A673 (cell line): ENCODE measurements around the gene LRRC27. TPM values are rescaled to one million over a fixed set of nuclear protein-coding genes. Genes with fewer than 3 reads are reported as not detected.

Experiments
- BruUV-seq: library from RNA; stranded (reverse); fragments of 400-500 nt; replicated peaks from 2 replicates; lab custom pipeline; 2021; lab: Mats Ljungman, UMichigan
- CTCF ChIA-PET: fragments of 300-600 bp; sonication (Branson Sonifier 250); formaldehyde crosslinking; loops from one replicate; lab custom pipeline; 2022; ENCODE audit warnings: antibody characterized with exemption; lab: Charles Lee
- POLR2A ChIA-PET: fragments of 300-600 bp; sonication (Branson Sonifier 250); formaldehyde crosslinking; loops from one replicate; lab custom pipeline; 2022; ENCODE audit warnings: antibody characterized with exemption; ENCODE audit not compliant: low non-redundant PET; lab: Charles Lee
- DNase-seq: peaks from one replicate; pipeline ENCODE4 v3.0.0-alpha.2; 2015; ENCODE audit warnings: low spot score
- H3K27ac ChIP-seq: fragments of 200-600 bp; sonication (generic); 2 replicates; pipeline ENCODE4 v1.5.1; 2016; ENCODE audit warnings: mixed run types, low read depth, mild to moderate bottlenecking, mixed read lengths, antibody characterized with exemption, low read length; ENCODE audit not compliant: poor library complexity, severe bottlenecking
- H3K27me3 ChIP-seq: fragments of 200-600 bp; sonication (generic); replicated peaks from 2 replicates; pipeline ENCODE4 v1.6.1; 2017; ENCODE audit warnings: mixed run types, low read depth, mild to moderate bottlenecking, mixed read lengths, antibody characterized with exemption, low read length; ENCODE audit not compliant: insufficient read depth, poor library complexity
- H3K36me3 ChIP-seq: fragments of 200-600 bp; sonication (generic); 2 replicates; pipeline ENCODE4 v1.6.1; 2016; ENCODE audit warnings: mixed run types, mild to moderate bottlenecking, mixed read lengths, antibody characterized with exemption, low read length; ENCODE audit not compliant: insufficient read depth, poor library complexity, severe bottlenecking
- H3K4me1 ChIP-seq: fragments of 200-600 bp; sonication (generic); 2 replicates; pipeline ENCODE4 v1.6.1; 2017; ENCODE audit warnings: mixed run types, mild to moderate bottlenecking, mixed read lengths, antibody characterized with exemption, low read length; ENCODE audit not compliant: insufficient read depth, poor library complexity, severe bottlenecking
- H3K4me3 ChIP-seq: fragments of 200-600 bp; sonication (generic); 2 replicates; pipeline ENCODE4 v1.5.1; 2016; ENCODE audit warnings: low read depth, mixed run types, mild to moderate bottlenecking, mixed read lengths, low read length; ENCODE audit not compliant: poor library complexity, severe bottlenecking
- H3K9me3 ChIP-seq: fragments of 200-600 bp; sonication (generic); 2 replicates; pipeline ENCODE4 v1.6.1; 2016; ENCODE audit warnings: mixed run types, low read depth, mild to moderate bottlenecking, mixed read lengths, antibody characterized with exemption, low read length; ENCODE audit not compliant: poor library complexity, severe bottlenecking
- EZH2 ChIP-seq: fragments of 200-600 bp; sonication (generic); IDR thresholded peaks from 2 replicates; pipeline ENCODE4 v1.6.1; 2017; ENCODE audit warnings: borderline replicate concordance, low read depth, mild to moderate bottlenecking, mixed read lengths, antibody characterized with exemption, low read length; ENCODE audit not compliant: poor library complexity, severe bottlenecking
- intact Hi-C: fragments of 100-400 bp; cut with micrococcal nuclease; formaldehyde crosslinking; loops from one replicate; pipeline ENCODE4 v1.10.0; 2022; ENCODE audit not compliant: unreplicated experiment
- total RNA-seq: library from RNA; stranded (reverse); gene quantifications from 2 replicates; pipeline ENCODE4 v1.2.3, GENCODE V29; 2021
- TF ChIP-seq, protein P1 (sequence below): fragments of 300-800, 200-600 bp; sonication (generic); conservative IDR thresholded peaks from 2 replicates; pipeline ENCODE4 v1.5.1; 2017; ENCODE audit warnings: low read depth, mild to moderate bottlenecking, antibody characterized with exemption, low read length, moderate library complexity, mixed read lengths

Gene LRRC27
- total RNA-seq, 1 experiment from 2014 or later, result 11.5 TPM

DNA sequence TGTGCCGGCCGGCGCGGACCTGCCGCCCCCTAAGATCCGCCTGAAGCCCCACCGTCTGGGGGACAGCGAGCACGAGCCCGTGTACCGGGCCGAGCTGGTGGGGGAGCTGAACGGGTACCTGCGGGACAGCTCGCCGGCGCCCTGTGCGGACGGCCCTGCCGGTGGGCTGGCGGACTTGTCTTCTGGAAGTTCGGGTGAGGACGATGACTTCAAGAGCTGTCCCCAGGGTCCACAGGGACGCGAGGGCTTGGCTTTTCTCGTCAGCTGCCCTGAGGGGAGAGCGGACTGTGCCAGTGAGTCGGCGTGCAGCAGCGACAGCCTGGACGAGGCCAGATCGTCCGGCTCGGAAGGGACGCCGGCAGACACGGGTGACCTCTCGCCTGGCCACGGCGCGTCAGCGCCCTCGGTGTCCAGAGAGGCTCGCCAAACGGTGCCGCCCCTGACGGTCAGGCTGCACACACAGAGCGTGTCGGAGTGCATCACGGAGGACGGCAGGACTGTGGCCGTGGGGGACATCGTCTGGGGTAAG is 73.5 kb downstream of the LRRC27 start:
- no peak overlapping the region for H3K27ac ChIP-seq
- no peaks in the 10 kb centered on the region for H3K9me3 ChIP-seq
- H3K36me3 ChIP-seq, result peaks cover 15% of the 10 kb centered on the region
- TF ChIP-seq, protein P1, sequence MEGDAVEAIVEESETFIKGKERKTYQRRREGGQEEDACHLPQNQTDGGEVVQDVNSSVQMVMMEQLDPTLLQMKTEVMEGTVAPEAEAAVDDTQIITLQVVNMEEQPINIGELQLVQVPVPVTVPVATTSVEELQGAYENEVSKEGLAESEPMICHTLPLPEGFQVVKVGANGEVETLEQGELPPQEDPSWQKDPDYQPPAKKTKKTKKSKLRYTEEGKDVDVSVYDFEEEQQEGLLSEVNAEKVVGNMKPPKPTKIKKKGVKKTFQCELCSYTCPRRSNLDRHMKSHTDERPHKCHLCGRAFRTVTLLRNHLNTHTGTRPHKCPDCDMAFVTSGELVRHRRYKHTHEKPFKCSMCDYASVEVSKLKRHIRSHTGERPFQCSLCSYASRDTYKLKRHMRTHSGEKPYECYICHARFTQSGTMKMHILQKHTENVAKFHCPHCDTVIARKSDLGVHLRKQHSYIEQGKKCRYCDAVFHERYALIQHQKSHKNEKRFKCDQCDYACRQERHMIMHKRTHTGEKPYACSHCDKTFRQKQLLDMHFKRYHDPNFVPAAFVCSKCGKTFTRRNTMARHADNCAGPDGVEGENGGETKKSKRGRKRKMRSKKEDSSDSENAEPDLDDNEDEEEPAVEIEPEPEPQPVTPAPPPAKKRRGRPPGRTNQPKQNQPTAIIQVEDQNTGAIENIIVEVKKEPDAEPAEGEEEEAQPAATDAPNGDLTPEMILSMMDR, result no peak
- no peak for TF ChIP-seq EZH2
- DNase-seq, result no peak
- CTCF ChIA-PET, result no interaction called here
- intact Hi-C loops, result no loop called here
- peaks cover 10% of the 10 kb centered on the region for H3K4me1 ChIP-seq
- H3K4me3 ChIP-seq, result no peak overlapping the region
- no TSS peak for BruUV-seq
- POLR2A ChIA-PET, result no interaction called here
- H3K27me3 ChIP-seq, result no peaks in the 10 kb centered on the region

DNA sequence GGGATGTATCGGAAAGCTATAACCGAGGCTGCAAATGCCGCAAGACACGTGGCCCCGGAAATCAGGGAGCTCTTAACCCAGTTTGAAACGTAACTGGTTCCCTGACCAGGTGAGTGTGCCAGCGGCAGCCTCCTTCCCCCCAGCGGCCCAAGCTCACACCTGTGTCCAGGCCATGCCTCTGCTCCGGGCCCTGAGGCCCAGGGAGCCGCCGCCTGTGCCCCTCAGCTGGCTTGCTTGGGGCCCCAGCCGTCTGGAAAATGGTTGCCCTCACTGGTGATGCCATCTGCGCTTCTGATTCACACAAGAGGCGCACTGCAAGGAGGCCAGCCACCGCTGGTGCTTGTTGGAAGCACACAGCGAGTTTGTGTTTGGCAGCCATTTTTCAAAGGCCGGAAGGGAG is 74.2 kb downstream of the LRRC27 start:
- Histone ChIP-seq H3K9me3 (no peaks in the 10 kb centered on the region), H3K36me3 (peaks cover 15% of the 10 kb centered on the region), H3K4me1 (peaks cover 12% of the 10 kb centered on the region), H3K27me3 (no peaks in the 10 kb centered on the region), H3K27ac (no peak overlapping the region), H3K4me3 (no peak overlapping the region)
- POLR2A ChIA-PET, result no interaction called here
- DNase-seq, result no peak
- intact Hi-C loops, result no loop called here
- CTCF ChIA-PET, result no interaction called here
- no TSS peak for BruUV-seq
- TF ChIP-seq, protein P1, result no peak
- no peak for TF ChIP-seq EZH2

DNA sequence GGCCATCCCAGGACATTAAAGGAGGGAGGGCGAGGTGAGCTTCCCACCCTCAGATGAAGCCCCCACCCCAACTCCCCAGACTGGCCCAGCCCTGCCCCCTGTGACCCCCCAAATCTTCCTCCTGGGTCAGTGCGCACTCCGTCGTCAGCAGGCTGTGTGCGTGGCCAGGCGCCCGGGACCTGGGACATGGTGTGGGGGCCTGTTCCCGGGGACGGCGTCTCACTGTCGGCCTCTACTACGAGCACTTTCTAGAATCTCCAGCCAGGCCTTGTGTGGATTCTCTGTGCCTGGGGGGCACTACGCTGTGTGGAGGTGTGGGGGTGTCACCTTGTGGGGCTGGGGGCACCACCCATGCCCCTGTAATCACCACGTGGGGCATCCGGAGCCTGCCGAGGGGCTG is 74.8 kb downstream of the LRRC27 start:
- intact Hi-C loops, result no loop called here
- H3K36me3 ChIP-seq, result peaks cover 15% of the 10 kb centered on the region
- BruUV-seq, result no TSS peak
- H3K9me3 ChIP-seq, result no peaks in the 10 kb centered on the region
- H3K27me3 ChIP-seq, result no peaks in the 10 kb centered on the region
- ChIA-PET CTCF (no interaction called here), POLR2A (no interaction called here)
- H3K4me3 ChIP-seq, result no peak overlapping the region
- peaks cover 18% of the 10 kb centered on the region for H3K4me1 ChIP-seq
- no peak for TF ChIP-seq EZH2
- TF ChIP-seq, protein P1, result no peak
- H3K27ac ChIP-seq, result peak overlapping the region; percentile 68
- DNase-seq, result no peak
